ENCODE data around the gene CCDC157. TPM values are rescaled to one million over a fixed set of nuclear protein-coding genes. Genes with fewer than 3 reads are reported as not detected.

The CCDC157 gene
- total RNA-seq, 1 experiment from 2014 or later = 3.5 TPM

GRCh38 chr22:30411780-30412179 is 55.0 kb downstream of the CCDC157 start:
- Histone ChIP-seq H3K9me2 (replicated peaks; ENCODE audit: low read length) (no peaks in the 10 kb centered on the region), H3K4me1 (ENCODE audit: insufficient read depth, low read length) (peaks cover 18% of the 10 kb centered on the region), H3K27me3 (ENCODE audit: low read length) (no peaks in the 10 kb centered on the region), H3F3A (ENCODE audit: low read length, unreplicated experiment) (no peaks in the 10 kb centered on the region), H3K9me3 (ENCODE audit: low read length) (no peaks in the 10 kb centered on the region), H3K79me2 (ENCODE audit: low read length) (no peaks in the 10 kb centered on the region), H3K36me3 (ENCODE audit: low read depth, low read length) (peaks cover 24% of the 10 kb centered on the region), H3K9ac (ENCODE audit: low read length) (no peak overlapping the region), H3K4me3 (ENCODE audit: low read length) (no peak overlapping the region), H3K4me2 (ENCODE audit: low read length) (no peak overlapping the region), H2AFZ (ENCODE audit: low read length) (no peak overlapping the region), H3K27ac (ENCODE audit: low read length) (no peak overlapping the region), H4K20me1 (ENCODE audit: low read length) (no peaks in the 10 kb centered on the region)
- no peak for ATAC-seq
- ChIA-PET CTCF (no interaction called here), POLR2A (ENCODE audit: unreplicated experiment) (interaction anchor here (0.6 kb wide), 1 partner anchor 15 kb away, joined by 4 read pairs; the partner anchor contains the start of gene SEC14L2)
- intact Hi-C loops (cut with micrococcal nuclease) = no loop called here
- no peak for DNase-seq
- BruUV-seq (replicated peaks) = no TSS peak
- TF ChIP-seq EZH2 (IDR thresholded peaks at IDR 0.05; ENCODE audit: low read length, unreplicated experiment) (no peak), EZH2phosphoT487 (IDR thresholded peaks at IDR 0.05; ENCODE audit: borderline replicate concordance, low read length) (no peak), CTCF (conservative IDR thresholded peaks at IDR 0.05; ENCODE audit: low read depth, low read length) (no peak)

GRCh38 chr22:30413001-30413400 is 56.2 kb downstream of the CCDC157 start:
- Histone ChIP-seq H3K36me3 (ENCODE audit: low read depth, low read length) (peaks cover 34% of the 10 kb centered on the region), H3K4me1 (ENCODE audit: insufficient read depth, low read length) (peaks cover 15% of the 10 kb centered on the region), H3K4me2 (ENCODE audit: low read length) (no peak overlapping the region), H3K9me2 (replicated peaks; ENCODE audit: low read length) (no peaks in the 10 kb centered on the region), H4K20me1 (ENCODE audit: low read length) (no peaks in the 10 kb centered on the region), H3K4me3 (ENCODE audit: low read length) (no peak overlapping the region), H3K27ac (ENCODE audit: low read length) (no peak overlapping the region), H3K27me3 (ENCODE audit: low read length) (no peaks in the 10 kb centered on the region), H3K9ac (ENCODE audit: low read length) (no peak overlapping the region), H2AFZ (ENCODE audit: low read length) (no peak overlapping the region), H3K9me3 (ENCODE audit: low read length) (no peaks in the 10 kb centered on the region), H3F3A (ENCODE audit: low read length, unreplicated experiment) (no peaks in the 10 kb centered on the region), H3K79me2 (ENCODE audit: low read length) (no peaks in the 10 kb centered on the region)
- ChIA-PET POLR2A (ENCODE audit: unreplicated experiment) (no interaction called here), CTCF (interaction anchor here (0.7 kb wide), 2 partner anchors 9 to 11 kb away, joined by 3 to 5 read pairs; no protein-coding TSS in a partner anchor)
- no peak for TF ChIP-seq CTCF (conservative IDR thresholded peaks at IDR 0.05; ENCODE audit: low read depth, low read length)
- no peak for TF ChIP-seq EZH2 (IDR thresholded peaks at IDR 0.05; ENCODE audit: low read length, unreplicated experiment)
- TF ChIP-seq EZH2phosphoT487 (IDR thresholded peaks at IDR 0.05; ENCODE audit: borderline replicate concordance, low read length) = no peak
- DNase-seq (no peak), ATAC-seq (no peak)
- BruUV-seq (replicated peaks) = no TSS peak
- intact Hi-C loops (cut with micrococcal nuclease) = no loop called here

GRCh38 chr22:30413745-30414524 is 57.1 kb downstream of the CCDC157 start:
- POLR2A ChIA-PET (ENCODE audit: unreplicated experiment) = no interaction called here
- no peak for ATAC-seq
- no peaks in the 10 kb centered on the region for H3K27me3 ChIP-seq (ENCODE audit: low read length)
- no peaks in the 10 kb centered on the region for H3F3A ChIP-seq (ENCODE audit: low read length, unreplicated experiment)
- TF ChIP-seq EZH2phosphoT487 (IDR thresholded peaks at IDR 0.05; ENCODE audit: borderline replicate concordance, low read length) (no peak), EZH2 (IDR thresholded peaks at IDR 0.05; ENCODE audit: low read length, unreplicated experiment) (no peak), CTCF (conservative IDR thresholded peaks at IDR 0.05; ENCODE audit: low read depth, low read length) (no peak)
- no peaks in the 10 kb centered on the region for H3K79me2 ChIP-seq (ENCODE audit: low read length)
- no peaks in the 10 kb centered on the region for H4K20me1 ChIP-seq (ENCODE audit: low read length)
- no peak for DNase-seq
- H3K9me2 ChIP-seq (replicated peaks; ENCODE audit: low read length) = no peaks in the 10 kb centered on the region
- peaks cover 8% of the 10 kb centered on the region for H3K4me1 ChIP-seq (ENCODE audit: insufficient read depth, low read length)
- H3K36me3 ChIP-seq (ENCODE audit: low read depth, low read length) = peaks cover 40% of the 10 kb centered on the region
- intact Hi-C loops (cut with micrococcal nuclease) = no loop called here
- no peak overlapping the region for H3K4me2 ChIP-seq (ENCODE audit: low read length)
- CTCF ChIA-PET = no interaction called here
- no peak overlapping the region for H3K9ac ChIP-seq (ENCODE audit: low read length)
- no TSS peak for BruUV-seq (replicated peaks)
- H3K27ac ChIP-seq (ENCODE audit: low read length) = no peak overlapping the region
- no peak overlapping the region for H3K4me3 ChIP-seq (ENCODE audit: low read length)
- no peak overlapping the region for H2AFZ ChIP-seq (ENCODE audit: low read length)
- no peaks in the 10 kb centered on the region for H3K9me3 ChIP-seq (ENCODE audit: low read length)

Data from PC-3 (cell line).